Sigmoid colon (tissue), 7 donors: ENCODE results near the gene STX7. TPM values are rescaled to one million over a fixed set of nuclear protein-coding genes. Genes with fewer than 3 reads are reported as not detected.
"Not testable (repeated sequence)": the region's sequence is repeated elsewhere in the genome, so short reads cannot be mapped to it uniquely, and the experiment has no call there.

Source experiments
- DNase-seq: peaks from one replicate; pipeline ENCODE4 v3.0.0-alpha.2; 2019
- H3K27ac ChIP-seq, 4 donors: fragments of 200-600 bp; sonication (generic); one replicate each; pipeline ENCODE4 v1.5.1; 2016 to 2019; ENCODE audit warnings: mild to moderate bottlenecking in 1 of 4
- H3K27me3 ChIP-seq, 3 donors: fragments of 200-600 bp; sonication (generic); one replicate each; pipeline ENCODE4 v1.5.1; 2019; ENCODE audit warnings: mild to moderate bottlenecking in 1 of 3
- H3K36me3 ChIP-seq, 4 donors: fragments of 200-600 bp; sonication (generic); one replicate each; pipeline ENCODE4 v1.5.1; 2016 to 2019
- H3K4me1 ChIP-seq, 4 donors: fragments of 200-600 bp; sonication (generic); one replicate each; pipeline ENCODE4 v1.5.1; 2017 to 2019
- H3K4me3 ChIP-seq, 4 donors: fragments of 200-600 bp; sonication (generic); one replicate each; pipeline ENCODE4 v1.5.1; 2017 to 2019; ENCODE audit warnings: mild to moderate bottlenecking in 2 of 4, moderate library complexity in 1 of 4
- H3K9me3 ChIP-seq, 4 donors: fragments of 200-600 bp in 3 of 4; sonication (generic) in 3 of 4; one replicate each; pipeline versions ENCODE4 v1.5.1 to v1.6.1; 2013 to 2019
- CTCF ChIP-seq, 4 experiments: fragments of 450-650 bp in 3 of 4; fragments of 200-600 bp in 1 of 4; IDR thresholded peaks; one replicate each; pipeline ENCODE4 v1.5.1; 2016 to 2019; ENCODE audit warnings: antibody characterized with exemption in 4 of 4, mild to moderate bottlenecking in 3 of 4, moderate library complexity in 2 of 4
- EP300 ChIP-seq, 4 donors: sonication (generic); formaldehyde crosslinking; IDR thresholded peaks; one replicate each; pipeline ENCODE4 v1.6.1; 2017; ENCODE audit warnings: antibody characterized with exemption in 4 of 4
- POLR2A ChIP-seq, 2 donors: fragments of 450-650 bp; IDR thresholded peaks; one replicate each; pipeline ENCODE4 v1.6.1; 2016; ENCODE audit warnings: antibody characterized with exemption in 2 of 2, mild to moderate bottlenecking in 2 of 2, moderate library complexity in 2 of 2
- POLR2AphosphoS5 ChIP-seq, 4 donors: sonication (generic); formaldehyde crosslinking; IDR thresholded peaks; one replicate each; pipeline ENCODE4 v1.6.1; 2017; ENCODE audit warnings: antibody characterized with exemption in 4 of 4
- WGBS, 2 donors: extraction: QIAGEN DNeasy Blood & Tissue Kit; methylation state at CpG; one replicate each; pipeline ENCODE4 v1.1.7; 2013; 5-methylcytosine and 5-hydroxymethylcytosine counted together
- intact Hi-C: fragments of 100-400 bp; cut with DNase I; formaldehyde crosslinking; loops from one replicate; pipeline ENCODE4 v1.15.1; 2023
- polyA plus RNA-seq, 3 donors: library from polyadenylated mRNA; stranded (reverse); fragments of 200-250 nt; gene quantifications; one replicate each; pipeline ENCODE4 v1.2.3, GENCODE V29; 2013
- total RNA-seq, 4 donors: library from RNA; depleted of rRNA; stranded (reverse); fragments of >200 nt; gene quantifications; one replicate each; pipeline ENCODE4 v1.1.0, GENCODE V29; 2016
- donor health status: healthy with polysubstance abuse.
- donor health status: Bipolar disorder and iron deficiency.
- donor health status: healthy.

STX7 gene
- total RNA-seq (10 to 100 TPM; 44.6 to 72.5 (median 55.1) TPM), polyA plus RNA-seq (10 to 100 TPM; 27.1 to 35.8 (median 28.8) TPM)

GRCh38 chr6:132512638-132513632 is at the start of gene STX7:
Gene STX7 (minus strand): TSS chr6:132513116. CDS start chr6:132503530, 9,586 bp downstream.
- peak within 1 kb of the TSS; percentile 69 to 90 (median 78) for H3K4me3 ChIP-seq
- no peaks in the 10 kb centered on the region for H3K27me3 ChIP-seq
- peak; percentile 94 for DNase-seq
- intact Hi-C loops = loop anchor here (5.0 kb wide), 1 partner anchor 299 kb away; the partner anchor contains the start of gene RPS12
- H3K4me1 ChIP-seq = peaks cover 0 to 39% (median 25%) of the 10 kb centered on the region in 4 donors
- no peaks in the 10 kb centered on the region for H3K36me3 ChIP-seq
- no peaks in the 10 kb centered on the region for H3K9me3 ChIP-seq
- TF ChIP-seq POLR2AphosphoS5 (IDR thresholded peaks at IDR 0.05) (peak; percentile 83 to 93 (median 92)), POLR2A (IDR thresholded peaks at IDR 0.05) (peak; percentile 46 to 75), EP300 (IDR thresholded peaks at IDR 0.05) (no peak)
- WGBS, 2 donors = 0 to 1% methylated on average over 67 of the region's 67 CpGs
- H3K27ac ChIP-seq = peak within 1 kb of the TSS; percentile 82 to 90 (median 86)

- intact Hi-C loops, H3K27ac ChIP-seq, DNase-seq, H3K36me3 ChIP-seq, H3K27me3 ChIP-seq, H3K9me3 ChIP-seq, H3K4me3 ChIP-seq, H3K4me1 ChIP-seq: not testable (repeated sequence)
- 59 to 80% methylated on average over 3 of the region's 3 CpGs for WGBS, 2 donors
These were observed 47.2 kb upstream of the STX7 start for GRCh38 chr6:132560087-132560486.

- TF ChIP-seq POLR2A (IDR thresholded peaks at IDR 0.05) (no peak), POLR2AphosphoS5 (IDR thresholded peaks at IDR 0.05) (no peak), CTCF (IDR thresholded peaks at IDR 0.05) (no peak)
- Histone ChIP-seq H3K4me1 (no peaks in the 10 kb centered on the region), H3K36me3 (no peaks in the 10 kb centered on the region), H3K27me3 (no peaks in the 10 kb centered on the region), H3K27ac (no peak within 1 kb of the TSS), H3K9me3 (no peaks in the 10 kb centered on the region), H3K4me3 (no peak within 1 kb of the TSS)
- DNase-seq = no peak
- intact Hi-C loops = no loop called here
- WGBS, 2 donors = 90 to 95% methylated on average over 2 of the region's 2 CpGs
These were observed 39.5 kb upstream of the STX7 start, which contains the start of gene TAAR8 for GRCh38 chr6:132552372-132552771. Gene TAAR8 (plus strand): TSS chr6:132552672. CDS start chr6:132552693, 21 bp downstream.

GRCh38 chr6:132551214-132551613 is 38.3 kb upstream of the STX7 start:
- H3K27ac ChIP-seq = no peak overlapping the region
- no peak for DNase-seq
- no peaks in the 10 kb centered on the region for H3K4me1 ChIP-seq
- H3K9me3 ChIP-seq = no peaks in the 10 kb centered on the region
- H3K36me3 ChIP-seq = no peaks in the 10 kb centered on the region
- 87% methylated on average over 4 of the region's 4 CpGs for WGBS, 2 donors
- TF ChIP-seq EP300 (IDR thresholded peaks at IDR 0.05) (no peak), POLR2AphosphoS5 (IDR thresholded peaks at IDR 0.05) (no peak), POLR2A (IDR thresholded peaks at IDR 0.05) (no peak), CTCF (IDR thresholded peaks at IDR 0.05) (no peak)
- no peak overlapping the region for H3K4me3 ChIP-seq
- H3K27me3 ChIP-seq = no peaks in the 10 kb centered on the region
- intact Hi-C loops = no loop called here

GRCh38 chr6:132548746-132549463 is 36.0 kb upstream of the STX7 start:
- H3K36me3 ChIP-seq = no peaks in the 10 kb centered on the region
- H3K27me3 ChIP-seq = no peaks in the 10 kb centered on the region
- H3K4me3 ChIP-seq = no peak overlapping the region
- H3K27ac ChIP-seq = no peak overlapping the region
- no peaks in the 10 kb centered on the region for H3K4me1 ChIP-seq
- TF ChIP-seq CTCF (IDR thresholded peaks at IDR 0.05) (no peak), POLR2A (IDR thresholded peaks at IDR 0.05) (no peak), EP300 (IDR thresholded peaks at IDR 0.05) (no peak), POLR2AphosphoS5 (IDR thresholded peaks at IDR 0.05) (no peak)
- intact Hi-C loops = no loop called here
- H3K9me3 ChIP-seq = no peaks in the 10 kb centered on the region
- WGBS, 2 donors = 91% methylated on average over 4 of the region's 4 CpGs
- DNase-seq = no peak
